Lower lobe of right lung (tissue), 2 donors: ENCODE results near the gene RAB13. TPM values are rescaled to one million over a fixed set of nuclear protein-coding genes. Genes with fewer than 3 reads are reported as not detected.
"Not testable (repeated sequence)": the region's sequence is repeated elsewhere in the genome, so short reads cannot be mapped to it uniquely, and the experiment has no call there.

Source experiments
- ATAC-seq, 2 donors: fragments of 200-7000 bp; cut with Tn5 transposase; one replicate each; pipeline ENCODE4 v1.9.1; 2020 to 2022; ENCODE audit warnings: mild to moderate bottlenecking in 2 of 2, moderate library complexity in 2 of 2
- DNase-seq: peaks from one replicate; pipeline ENCODE4 v3.0.0-alpha.2; 2020
- H3K27ac ChIP-seq: fragments of 200-600 bp; one replicate; pipeline ENCODE4 v1.8.0; 2022
- H3K27me3 ChIP-seq: fragments of 200-600 bp; one replicate; pipeline ENCODE4 v1.8.0; 2022; ENCODE audit warnings: low read depth
- H3K36me3 ChIP-seq: fragments of 200-600 bp; one replicate; pipeline ENCODE4 v1.8.0; 2022; ENCODE audit warnings: mild to moderate bottlenecking
- H3K4me1 ChIP-seq: fragments of 200-600 bp; one replicate; pipeline ENCODE4 v1.8.0; 2022
- H3K4me3 ChIP-seq: fragments of 200-600 bp; one replicate; pipeline ENCODE4 v1.8.0; 2022; ENCODE audit warnings: mild to moderate bottlenecking
- H3K9me3 ChIP-seq: fragments of 200-600 bp; one replicate; pipeline ENCODE4 v1.8.0; 2022
- intact Hi-C: fragments of 100-400 bp; cut with DNase I; formaldehyde crosslinking; loops from one replicate; pipeline ENCODE4 v1.11.0; 2022
- total RNA-seq: library from RNA; stranded (reverse); fragmentation: NEBNext Ultra II Directional; extraction: Animal tissue kit (Norgen Biotek cat#: 25700); gene quantifications from one replicate; pipeline ENCODE4 v1.2.1, GENCODE V29; 2021
- TF ChIP-seq, protein P1 (sequence below): fragments of 200-600 bp; IDR thresholded peaks from one replicate; pipeline ENCODE4 v1.8.0; 2022; ENCODE audit warnings: antibody characterized with exemption, mild to moderate bottlenecking
- donor health status: DM: no; HTN: yes; CAD: no; lungs with severe emphysema.

RAB13 gene
- total RNA-seq, 1 donor from 2014 or later = 103 TPM

DNA sequence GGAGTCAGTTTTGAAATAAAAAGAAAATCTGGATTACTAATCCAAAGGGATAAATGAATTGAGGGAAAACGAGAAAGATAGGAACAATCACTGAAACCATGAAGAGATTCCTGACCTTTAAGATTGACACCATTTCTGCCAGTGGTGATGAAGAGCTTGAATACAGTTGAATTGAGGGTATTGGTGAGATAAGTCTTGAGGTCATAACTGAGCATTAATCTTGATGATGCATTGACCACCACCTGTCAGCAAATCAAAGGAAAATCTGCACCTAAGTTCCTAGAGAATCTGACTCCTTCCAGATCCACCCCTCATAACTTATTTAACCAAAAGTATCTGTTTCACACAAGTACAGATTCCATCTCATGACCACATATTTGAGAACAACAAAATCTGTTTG is 26.0 kb upstream of the RAB13 start:
- H3K4me3 ChIP-seq = no peak overlapping the region
- ATAC-seq (no peak), DNase-seq (no peak)
- intact Hi-C loops = no loop called here
- no peaks in the 10 kb centered on the region for H3K27me3 ChIP-seq
- TF ChIP-seq, protein P1, sequence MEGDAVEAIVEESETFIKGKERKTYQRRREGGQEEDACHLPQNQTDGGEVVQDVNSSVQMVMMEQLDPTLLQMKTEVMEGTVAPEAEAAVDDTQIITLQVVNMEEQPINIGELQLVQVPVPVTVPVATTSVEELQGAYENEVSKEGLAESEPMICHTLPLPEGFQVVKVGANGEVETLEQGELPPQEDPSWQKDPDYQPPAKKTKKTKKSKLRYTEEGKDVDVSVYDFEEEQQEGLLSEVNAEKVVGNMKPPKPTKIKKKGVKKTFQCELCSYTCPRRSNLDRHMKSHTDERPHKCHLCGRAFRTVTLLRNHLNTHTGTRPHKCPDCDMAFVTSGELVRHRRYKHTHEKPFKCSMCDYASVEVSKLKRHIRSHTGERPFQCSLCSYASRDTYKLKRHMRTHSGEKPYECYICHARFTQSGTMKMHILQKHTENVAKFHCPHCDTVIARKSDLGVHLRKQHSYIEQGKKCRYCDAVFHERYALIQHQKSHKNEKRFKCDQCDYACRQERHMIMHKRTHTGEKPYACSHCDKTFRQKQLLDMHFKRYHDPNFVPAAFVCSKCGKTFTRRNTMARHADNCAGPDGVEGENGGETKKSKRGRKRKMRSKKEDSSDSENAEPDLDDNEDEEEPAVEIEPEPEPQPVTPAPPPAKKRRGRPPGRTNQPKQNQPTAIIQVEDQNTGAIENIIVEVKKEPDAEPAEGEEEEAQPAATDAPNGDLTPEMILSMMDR = no peak
- no peak overlapping the region for H3K27ac ChIP-seq
- no peaks in the 10 kb centered on the region for H3K9me3 ChIP-seq
- no peaks in the 10 kb centered on the region for H3K36me3 ChIP-seq
- no peaks in the 10 kb centered on the region for H3K4me1 ChIP-seq

DNA sequence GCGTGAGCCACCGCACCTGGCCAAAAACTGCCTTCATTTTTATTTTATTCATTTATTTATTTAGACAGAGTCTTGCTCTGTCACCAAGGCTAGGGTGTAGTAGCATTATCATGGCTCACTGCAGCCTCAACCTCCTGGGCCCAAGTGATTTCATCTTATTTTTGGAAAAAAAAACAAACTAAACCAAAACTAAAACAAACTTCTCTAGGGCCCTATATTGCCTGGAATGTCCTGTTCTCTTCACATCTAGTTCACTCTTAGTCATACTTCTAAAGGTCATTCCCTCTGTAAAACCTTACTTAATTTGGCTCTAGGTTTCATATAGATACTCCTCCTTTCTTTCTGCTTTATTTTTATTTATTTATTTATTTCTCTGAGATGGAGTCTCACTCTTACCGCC is 20.0 kb upstream of the RAB13 start:
- H3K36me3 ChIP-seq = no peaks in the 10 kb centered on the region
- no peaks in the 10 kb centered on the region for H3K9me3 ChIP-seq
- intact Hi-C loops = no loop called here
- TF ChIP-seq, protein P1 = no peak
- no peaks in the 10 kb centered on the region for H3K4me1 ChIP-seq
- H3K27ac ChIP-seq = no peak overlapping the region
- H3K27me3 ChIP-seq = no peaks in the 10 kb centered on the region
- ATAC-seq = no peak
- no peak overlapping the region for H3K4me3 ChIP-seq
- DNase-seq = no peak

DNA sequence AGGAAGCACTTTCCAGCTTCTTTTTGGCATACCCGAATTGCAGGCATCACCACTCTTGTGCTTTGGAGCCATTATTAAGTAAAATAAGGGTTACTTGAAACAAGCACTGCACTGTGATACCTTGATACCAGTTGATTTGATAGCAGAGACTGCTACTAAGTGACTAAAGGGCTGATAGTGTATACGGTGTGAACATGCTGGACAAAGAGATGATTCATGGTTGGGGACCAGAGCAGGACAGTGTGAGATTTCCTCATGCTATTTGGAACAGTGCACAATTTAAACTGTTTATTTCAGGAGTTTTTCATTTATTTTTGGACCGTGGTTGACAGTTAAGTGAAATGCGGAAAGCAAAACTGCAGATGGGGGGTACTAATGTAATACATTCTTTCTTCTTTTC is 14.3 kb upstream of the RAB13 start:
- ATAC-seq (no peak), DNase-seq (no peak)
- no peak overlapping the region for H3K4me3 ChIP-seq
- intact Hi-C loops = no loop called here
- no peaks in the 10 kb centered on the region for H3K4me1 ChIP-seq
- H3K27me3 ChIP-seq = no peaks in the 10 kb centered on the region
- H3K27ac ChIP-seq = no peak overlapping the region
- H3K36me3 ChIP-seq = peaks cover 3% of the 10 kb centered on the region
- no peaks in the 10 kb centered on the region for H3K9me3 ChIP-seq
- TF ChIP-seq, protein P1 = no peak

DNA sequence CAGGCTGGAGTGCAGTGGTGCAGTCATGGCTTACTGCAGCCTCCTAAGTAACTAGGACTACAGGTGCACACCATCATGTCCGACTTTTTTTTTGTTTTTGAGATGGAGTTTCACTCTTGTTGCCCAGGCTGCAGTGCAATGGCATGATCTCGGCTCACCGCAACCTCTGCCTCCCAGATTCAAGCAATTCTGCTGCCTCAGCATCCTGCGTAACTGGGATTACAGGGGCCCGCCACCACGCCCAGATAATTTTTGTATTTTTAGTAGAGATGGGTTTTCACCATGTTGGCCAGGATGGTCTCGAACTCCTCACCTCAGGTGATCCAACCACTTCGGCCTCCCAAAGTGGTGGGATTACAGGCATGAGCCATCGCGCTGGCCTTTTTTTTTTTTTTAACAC is 10.7 kb upstream of the RAB13 start:
- peaks cover 20% of the 10 kb centered on the region for H3K4me1 ChIP-seq
- ATAC-seq, H3K27ac ChIP-seq, H3K4me3 ChIP-seq, DNase-seq, H3K27me3 ChIP-seq, intact Hi-C loops, H3K9me3 ChIP-seq: not testable (repeated sequence)
- H3K36me3 ChIP-seq = peaks cover 38% of the 10 kb centered on the region

DNA sequence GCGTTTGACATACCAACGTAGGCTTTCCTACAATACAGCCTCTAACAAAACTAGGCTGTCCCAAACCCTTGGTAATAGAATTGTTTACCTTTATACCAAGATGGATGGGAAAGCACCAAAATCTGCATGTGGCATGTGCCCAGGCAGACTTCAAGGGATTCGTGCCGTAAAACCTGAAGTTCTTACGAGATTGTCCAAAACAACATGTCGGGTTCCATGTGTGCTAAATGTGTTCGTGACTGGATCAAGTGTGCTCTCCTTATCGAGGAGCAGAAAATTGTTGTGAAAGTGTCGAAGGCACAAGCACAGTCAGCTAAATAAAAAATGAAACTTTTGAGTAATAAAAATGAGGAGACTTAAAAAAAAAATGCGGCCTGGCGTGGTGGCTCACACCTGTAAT is 9.5 kb upstream of the RAB13 start:
- ATAC-seq = no peak
- Histone ChIP-seq H3K27ac (no peak overlapping the region), H3K9me3 (no peaks in the 10 kb centered on the region), H3K27me3 (no peaks in the 10 kb centered on the region), H3K36me3 (peaks cover 42% of the 10 kb centered on the region), H3K4me3 (no peak overlapping the region), H3K4me1 (peaks cover 26% of the 10 kb centered on the region)
- TF ChIP-seq, protein P1 = no peak
- DNase-seq = no peak
- intact Hi-C loops = no loop called here

DNA sequence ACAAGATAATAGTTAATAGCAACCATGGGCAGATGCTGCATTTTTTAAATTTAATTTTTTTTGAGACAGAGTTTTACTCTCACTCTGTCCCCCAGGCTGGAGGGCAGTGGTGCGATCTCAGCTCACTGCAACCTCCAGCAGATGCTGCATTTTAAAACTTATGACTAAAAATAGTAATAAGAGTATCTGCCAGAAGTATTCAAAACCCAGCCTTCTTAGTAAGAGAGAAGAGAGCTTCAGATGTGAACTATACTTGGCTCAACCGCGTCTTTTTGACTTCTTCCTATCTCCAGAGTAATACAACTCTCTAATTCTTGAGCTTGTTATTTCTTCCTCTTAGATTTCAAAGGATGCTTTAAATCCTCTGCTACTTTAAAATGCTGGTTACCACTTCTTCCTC is 9.1 kb upstream of the RAB13 start:
- Histone ChIP-seq H3K9me3 (no peaks in the 10 kb centered on the region), H3K36me3 (peaks cover 42% of the 10 kb centered on the region), H3K27me3 (no peaks in the 10 kb centered on the region), H3K4me3 (no peak overlapping the region), H3K27ac (no peak overlapping the region), H3K4me1 (peaks cover 28% of the 10 kb centered on the region)
- intact Hi-C loops = no loop called here
- TF ChIP-seq, protein P1 = no peak
- no peak for ATAC-seq
- no peak for DNase-seq
